ENCODE data around the gene CPSF3.

CPSF3 gene

GRCh38 chr2:9518163-9518562, 94.7 kb downstream of the CPSF3 start:
- no peak for DNase-seq (ENCODE audit: low spot score)

GRCh38 chr2:9518780-9519179, 95.3 kb downstream of the CPSF3 start:
- no peak for DNase-seq (ENCODE audit: low spot score)

GRCh38 chr2:9519250-9519649, 95.8 kb downstream of the CPSF3 start:
- no peak for DNase-seq (ENCODE audit: low spot score)
